Anterior cingulate cortex (tissue), 58 donors: Measurements from ENCODE around the gene FAM222A.

Source experiments
- DNase-seq, 58 donors: peaks; one replicate each; lab custom pipeline; 2025; lab: John Stamatoyannopoulos, UW

FAM222A gene

DNA sequence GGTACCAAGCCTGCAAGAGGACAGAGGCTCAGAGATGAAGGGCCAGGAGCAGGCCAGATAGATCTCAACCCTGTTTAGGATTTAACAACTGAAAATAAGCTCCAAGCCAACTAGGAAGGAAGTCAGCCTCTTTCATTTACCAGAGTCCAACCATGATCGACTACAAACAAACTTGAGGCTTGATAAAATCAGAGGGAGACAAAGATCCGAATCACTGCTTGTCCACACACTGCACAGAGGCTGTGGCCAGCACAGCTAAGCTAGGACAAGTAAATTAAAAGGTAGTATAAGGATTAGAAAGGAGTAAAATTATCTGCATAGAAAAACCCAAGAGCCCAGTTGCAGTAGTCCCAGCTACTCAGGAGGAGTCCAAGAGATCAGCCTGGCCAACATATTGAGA lies 40.3 kb downstream of the FAM222A start:
- DNase-seq, result no peak

DNA sequence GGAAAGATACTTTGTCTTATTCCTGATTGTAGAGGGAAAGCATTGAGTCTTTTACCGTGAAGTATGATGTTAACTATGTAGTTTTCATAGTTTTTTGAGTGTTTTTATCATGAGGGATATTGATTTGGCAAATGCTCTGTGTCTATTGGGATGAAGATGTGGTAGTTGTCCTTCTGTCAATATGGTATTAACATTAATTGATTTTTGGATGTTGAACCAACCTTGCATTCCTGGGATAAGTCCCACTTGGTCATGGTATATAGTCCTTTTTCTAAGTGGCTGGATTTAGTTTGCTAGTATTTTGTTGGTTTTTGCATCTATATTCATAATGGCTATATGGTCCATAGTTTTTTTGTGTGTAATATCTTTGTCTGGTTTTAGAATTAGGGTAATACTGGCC lies 42.8 kb downstream of the FAM222A start:
- DNase-seq, result no peak

DNA sequence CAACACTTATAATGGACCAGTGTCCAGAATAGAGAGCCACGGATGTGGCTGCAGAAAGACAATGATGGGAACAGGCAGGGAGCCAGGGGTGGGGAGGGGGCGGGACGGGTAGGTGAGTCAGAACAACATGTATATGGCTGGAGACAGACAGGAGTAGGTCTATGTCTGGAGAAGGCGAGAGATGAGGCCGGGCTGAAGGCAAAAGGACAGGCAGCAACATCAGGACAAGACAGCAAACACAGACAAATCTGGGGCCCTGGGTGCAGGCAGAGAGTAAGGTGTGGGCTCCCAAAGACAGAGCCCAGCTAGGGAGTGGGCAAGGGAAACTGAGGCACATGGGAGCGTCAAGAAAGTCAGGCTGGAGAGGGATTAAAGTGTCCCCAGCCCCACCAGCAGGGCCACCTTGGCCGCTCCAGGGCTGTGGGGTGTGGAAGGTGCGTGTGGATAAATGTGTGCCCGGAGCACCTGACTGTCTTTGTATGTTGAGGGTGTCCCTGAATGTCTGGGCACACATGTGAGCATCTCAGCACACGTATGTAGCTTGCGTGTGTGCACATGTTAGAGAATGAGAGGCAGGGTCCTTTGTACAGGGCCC lies 44.1 kb downstream of the FAM222A start:
- no peak for DNase-seq

DNA sequence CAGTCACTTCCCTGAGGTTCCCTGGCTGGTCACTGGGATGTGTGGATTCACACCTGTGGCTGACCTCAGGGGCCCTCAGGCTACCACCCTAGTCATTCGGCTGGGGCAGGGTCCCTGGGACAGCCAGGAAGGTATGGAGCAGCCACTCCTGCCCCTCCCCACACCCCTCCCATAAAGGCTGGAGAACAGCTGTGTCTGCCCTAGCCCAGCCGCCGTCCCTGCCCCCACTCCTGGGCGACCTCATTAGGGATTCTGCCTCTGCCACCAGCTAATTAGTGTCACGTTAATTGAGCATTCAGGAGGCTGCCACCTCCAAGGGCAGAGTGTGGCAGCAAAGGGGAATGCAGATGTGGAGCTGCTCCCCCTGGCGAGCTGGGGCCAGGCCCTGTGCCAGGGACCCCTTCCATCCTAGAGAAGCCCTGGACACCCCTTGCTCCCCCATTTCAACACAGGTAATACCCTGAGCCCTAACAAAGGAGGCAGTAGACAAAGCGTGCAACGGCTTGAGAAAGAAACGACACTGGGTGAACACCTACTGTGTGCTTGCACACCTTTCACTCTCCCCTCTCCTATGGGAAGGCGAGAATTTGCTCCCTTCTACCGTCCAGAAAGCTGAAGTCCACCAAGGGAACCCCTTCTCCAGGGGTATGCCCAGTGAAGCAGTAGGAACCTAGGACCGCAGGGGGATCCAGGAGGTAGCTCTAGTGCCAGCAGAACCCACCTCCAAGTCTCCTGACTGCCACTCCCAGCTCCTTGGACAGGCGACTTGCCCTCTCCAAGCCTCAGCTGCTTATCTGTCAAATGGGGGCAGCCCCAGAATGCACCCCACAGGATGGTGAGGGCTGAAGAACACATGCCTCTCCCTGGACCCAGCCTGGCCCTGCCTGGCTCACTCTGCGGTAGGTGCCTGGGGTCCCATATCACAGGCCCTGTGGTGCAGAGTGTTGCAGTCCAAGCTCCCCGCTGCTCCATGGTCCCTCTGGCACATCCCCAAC lies 45.1 kb downstream of the FAM222A start:
- no peak for DNase-seq

DNA sequence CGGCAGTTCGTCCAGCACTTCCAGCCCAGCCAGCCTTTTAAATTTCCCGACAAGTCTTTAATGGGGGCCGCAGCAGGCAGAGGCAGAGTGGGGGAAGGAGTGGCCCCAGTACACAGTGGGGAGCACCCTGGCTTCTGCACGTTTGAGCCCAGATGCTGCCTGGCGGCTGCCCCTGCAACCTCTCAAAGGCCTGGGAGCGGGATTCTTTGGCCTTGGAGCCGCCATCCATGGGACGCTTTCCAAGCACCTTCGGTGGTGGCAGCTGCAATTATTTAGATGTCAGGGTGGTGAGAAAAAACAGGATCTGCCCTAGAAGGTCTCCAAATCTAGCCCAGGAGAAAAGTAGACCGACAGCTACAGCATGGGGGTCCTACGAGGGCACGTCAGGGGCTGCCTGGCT lies 46.0 kb downstream of the FAM222A start:
- no peak for DNase-seq

DNA sequence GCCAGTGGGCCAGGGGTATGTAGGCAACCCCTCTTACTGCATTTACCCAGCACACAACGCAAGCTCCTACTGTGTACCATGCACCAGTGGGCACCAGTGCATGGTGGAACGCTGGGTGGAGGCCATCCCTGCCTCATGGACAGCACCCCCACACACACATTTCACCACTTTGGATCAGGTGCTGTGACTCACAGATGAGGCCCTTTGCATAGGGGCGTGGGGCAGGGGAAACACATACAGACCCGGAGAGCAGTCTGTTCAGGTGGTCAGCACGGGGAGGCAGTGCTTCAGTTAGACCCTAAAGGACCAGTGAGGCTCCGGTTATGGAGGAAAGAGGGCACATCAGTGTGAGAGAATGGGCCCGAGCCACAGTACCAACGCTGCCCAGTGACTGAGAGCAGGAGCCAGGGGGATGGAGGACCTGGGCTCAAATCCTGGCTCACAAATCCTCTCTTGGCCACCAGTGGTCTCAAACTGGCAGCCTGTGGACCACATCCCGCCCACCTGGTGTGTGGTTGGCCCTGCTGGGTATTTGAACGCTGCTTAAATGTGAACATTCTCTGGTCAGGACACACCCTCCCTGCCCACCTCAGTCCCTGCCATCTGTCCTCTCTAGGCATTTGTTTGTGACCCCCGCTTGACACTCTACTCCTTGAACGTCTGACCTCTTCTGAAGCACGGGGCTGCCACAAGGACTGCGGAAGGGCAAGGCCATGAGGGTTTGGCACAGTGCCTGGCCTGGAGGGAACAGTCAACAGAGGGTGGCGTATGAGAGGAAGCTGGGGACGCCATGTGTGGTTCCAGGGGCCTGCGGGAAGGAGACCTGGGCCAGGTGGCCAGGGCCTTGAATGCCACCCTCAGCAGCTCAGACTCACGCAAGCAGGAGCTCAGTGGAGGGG lies 46.7 kb downstream of the FAM222A start:
- DNase-seq, result peak in 2 of 58 donors; percentile 22 to 26

DNA sequence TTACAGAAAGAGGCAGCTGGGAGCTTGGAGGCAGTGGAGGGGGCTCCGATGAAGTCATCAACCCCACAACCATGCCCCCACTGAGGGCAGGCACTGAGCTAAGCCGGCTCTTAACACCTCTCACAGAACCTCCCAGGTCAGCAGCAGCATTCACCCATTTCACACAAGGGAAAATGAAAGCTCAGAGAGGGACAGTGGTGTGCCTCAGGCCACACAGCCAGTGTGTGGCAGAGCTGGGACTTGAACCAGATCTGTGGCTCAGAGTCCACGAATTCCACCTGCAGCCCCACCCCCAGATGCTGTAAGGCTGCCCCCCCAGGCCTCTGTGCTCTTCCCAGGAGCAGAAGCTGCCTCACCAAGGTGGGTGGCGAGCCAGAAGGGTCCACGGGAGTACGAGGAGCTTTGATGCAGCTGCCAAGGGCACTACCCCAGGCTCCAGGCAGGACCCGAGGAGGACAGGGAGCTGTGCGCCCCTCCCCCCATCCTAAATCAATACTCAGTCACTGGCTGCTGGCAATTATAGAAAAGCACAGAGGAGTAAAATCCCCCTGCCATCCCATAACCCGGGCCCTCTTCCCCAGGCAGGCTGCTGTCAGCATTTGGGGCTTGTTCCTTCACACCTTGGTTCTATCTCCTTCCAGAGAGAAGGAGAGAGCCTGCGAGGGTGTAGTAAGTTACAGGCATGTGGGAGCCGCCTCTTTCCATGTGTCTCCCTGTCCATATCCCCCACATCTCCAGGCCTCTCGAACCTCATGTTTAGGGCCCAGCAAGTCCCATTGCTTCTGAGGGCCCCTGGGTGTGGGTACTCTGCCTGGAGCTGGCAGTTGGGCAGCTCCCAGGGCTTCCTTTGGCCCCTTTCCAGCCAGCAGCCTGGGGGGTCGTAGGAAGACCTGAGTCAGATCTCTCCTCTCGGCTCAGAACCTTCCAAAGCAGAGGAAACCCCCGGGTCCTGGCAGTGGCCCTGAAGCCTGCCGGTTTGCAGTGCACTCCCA lies 47.6 kb downstream of the FAM222A start:
- DNase-seq, result no peak

DNA sequence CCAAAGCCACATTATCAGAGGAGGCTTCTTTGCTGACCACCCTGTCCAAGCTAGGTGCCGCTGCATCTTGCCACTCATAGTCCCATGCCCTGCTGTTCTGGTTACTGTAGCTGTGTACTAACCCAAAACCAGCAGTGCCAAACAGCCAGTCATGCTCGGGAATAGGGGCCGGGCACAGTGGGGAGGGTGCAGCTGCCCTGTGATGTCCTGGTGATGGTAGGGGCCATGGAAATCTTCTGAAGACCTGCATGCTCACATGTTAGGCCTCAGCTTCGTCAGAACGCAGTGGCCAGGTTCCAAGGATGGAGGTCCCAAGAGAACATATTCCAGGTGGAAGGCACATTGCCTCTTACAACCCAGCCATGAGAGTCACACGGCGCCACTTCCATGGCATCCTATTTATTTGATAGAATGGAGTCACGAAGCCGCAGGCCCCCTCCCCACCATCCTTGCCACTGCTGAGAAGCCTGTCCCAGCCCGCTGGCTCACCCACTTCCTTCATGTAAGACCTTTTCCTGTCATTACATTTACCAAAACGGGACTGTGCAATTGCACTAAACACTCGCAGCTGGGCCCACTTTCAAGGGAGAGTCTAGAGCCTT lies 48.5 kb downstream of the FAM222A start:
- DNase-seq, result no peak

DNA sequence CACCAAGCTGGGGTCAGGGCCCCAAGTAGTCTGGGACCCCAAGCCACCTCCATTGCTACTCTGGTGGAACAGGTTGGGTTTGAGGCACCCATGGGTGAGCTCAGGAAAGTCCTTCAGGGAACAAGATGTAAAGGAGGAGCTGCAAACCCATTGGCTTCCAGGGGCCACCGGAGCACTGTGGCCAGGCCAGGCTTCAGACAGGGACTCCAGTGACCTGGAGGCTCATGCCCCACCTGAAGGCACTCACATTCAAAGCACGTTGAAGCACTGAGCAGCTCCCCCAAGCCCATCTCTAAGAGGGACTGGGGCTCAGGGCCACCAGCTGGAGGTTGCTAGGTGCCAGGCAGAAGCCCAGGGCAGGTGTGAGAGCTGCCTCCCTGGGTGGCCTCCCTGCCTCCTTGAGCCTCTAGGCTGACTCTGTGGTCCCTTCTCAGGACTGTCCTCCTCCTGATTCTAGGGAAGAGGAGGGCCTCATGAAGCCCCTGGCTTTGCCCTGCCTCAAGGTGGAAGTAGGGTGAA lies 49.1 kb downstream of the FAM222A start:
- DNase-seq, result no peak

DNA sequence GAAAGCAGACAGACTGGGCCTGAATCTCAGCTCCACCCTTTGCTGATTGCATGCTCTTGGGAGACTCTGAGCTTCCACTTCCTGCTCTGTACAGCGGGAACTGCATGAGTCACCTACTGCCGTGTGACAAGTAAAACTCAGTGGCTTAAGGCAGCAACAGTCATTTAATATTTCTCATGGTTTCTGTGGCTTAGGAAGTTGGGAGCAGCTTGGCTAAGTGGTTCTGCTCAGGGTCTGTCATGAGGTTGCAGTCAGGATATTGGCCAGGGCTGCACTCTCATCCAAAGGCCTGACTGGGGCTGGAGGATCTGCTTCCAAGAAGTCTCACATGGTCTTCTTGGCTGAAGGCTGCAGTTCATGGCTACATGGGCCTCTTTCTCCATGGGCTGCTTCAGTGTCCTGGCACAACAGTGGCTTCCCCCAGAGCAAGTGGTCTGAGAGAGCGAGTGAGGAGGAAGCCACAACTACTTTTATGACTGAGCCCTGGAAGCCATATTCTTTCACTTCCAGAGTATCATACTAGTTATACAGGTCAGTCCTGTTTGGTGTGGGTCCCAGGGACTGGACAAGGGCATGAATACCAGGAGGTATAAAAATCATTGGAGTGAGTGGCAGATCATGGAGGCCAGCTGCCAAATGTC lies 49.7 kb downstream of the FAM222A start:
- no peak for DNase-seq

DNA sequence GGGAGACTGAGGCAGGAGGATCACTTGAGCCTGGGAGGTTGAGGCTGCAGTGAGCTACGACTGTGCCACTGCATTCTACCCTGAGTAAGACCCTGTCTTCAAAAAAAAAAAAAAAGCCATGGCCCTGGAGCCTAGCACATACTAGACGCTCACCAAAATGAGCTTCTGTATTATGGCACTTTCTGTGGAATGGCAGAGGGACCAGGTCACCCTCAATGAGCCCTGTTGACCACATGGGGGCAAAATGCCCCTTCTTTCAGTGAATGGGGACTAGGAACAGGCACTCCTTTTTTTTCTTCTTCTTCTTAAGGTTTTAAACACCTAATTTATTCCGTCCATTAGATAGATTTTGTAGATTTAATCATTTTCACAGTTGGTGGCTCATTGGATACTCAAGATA lies 50.5 kb downstream of the FAM222A start:
- no peak for DNase-seq

DNA sequence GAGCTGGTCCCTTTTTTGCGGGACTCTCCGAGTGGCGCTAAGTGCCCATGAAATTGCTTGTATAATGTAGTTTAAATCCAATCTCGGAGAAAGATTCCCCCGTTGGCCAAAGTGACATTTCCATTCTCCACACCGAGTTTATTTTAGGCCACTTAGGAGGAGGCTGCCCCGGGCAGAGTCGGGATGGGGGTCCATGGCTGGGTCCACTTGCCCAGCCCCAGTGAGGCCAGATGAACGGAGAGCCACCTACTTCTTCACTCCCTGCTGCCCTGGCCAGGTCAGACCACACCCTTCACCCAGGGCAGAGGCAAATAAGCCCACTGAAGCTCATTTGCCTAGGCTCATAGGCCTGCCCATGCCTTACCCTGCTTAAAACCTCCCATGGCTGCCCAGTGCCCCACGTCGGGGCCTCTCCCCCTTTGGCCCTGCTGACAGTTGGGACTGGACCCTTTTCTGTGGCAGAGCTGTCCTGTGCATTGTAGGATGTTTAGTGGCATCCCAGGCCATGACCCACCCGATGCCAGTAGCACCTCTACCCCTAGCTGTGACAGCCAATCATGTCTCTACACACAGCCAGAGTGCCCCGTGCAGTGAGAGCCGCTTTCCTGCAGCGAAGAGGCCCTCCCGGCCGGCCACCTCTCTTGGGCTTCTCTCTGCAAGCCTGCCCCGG lies 51.3 kb downstream of the FAM222A start:
- DNase-seq, result no peak

DNA sequence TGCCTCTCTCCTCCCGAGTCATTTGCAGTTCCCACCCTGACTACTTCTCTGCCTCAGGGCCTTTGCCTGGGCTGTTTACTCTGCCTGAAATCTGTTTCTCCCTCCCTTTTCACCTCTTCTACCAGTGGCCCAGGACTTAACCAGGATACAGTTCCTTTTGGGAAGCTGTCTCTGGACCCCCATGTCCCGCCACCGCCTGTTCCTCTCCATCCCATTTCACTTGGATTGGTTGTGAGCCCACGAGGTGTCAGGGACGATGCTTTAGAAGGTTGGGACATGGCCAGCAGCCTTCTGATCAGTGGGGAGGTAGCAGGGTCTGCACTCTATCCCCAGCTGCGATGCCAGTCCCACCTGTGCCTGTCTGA lies 51.8 kb downstream of the FAM222A start:
- no peak for DNase-seq

DNA sequence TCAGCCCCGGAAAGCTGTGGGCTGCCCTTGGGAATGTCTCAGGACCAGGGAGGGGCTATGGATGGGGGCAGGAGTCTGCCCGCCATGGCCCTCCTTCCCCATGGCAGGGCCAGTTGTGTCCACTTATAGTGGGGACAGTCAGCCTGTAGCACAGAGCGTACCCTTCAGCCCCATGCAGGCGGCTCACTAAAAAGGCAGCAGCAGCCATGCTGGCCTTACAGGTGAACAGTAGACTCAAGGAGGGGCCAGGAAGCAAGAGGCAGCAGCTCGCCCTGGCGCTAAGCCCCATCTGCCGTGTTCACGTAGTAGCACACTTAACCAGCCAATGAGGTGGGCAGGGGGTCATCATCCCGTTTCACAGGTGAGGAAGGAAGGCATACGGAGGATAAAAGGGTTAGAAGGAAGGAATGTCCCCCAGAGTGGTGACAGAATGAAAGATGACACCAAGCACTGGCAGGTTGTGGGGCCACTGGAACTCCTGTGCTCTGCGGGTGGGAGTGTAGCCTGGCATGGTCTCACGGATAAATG lies 52.7 kb downstream of the FAM222A start:
- DNase-seq, result no peak

DNA sequence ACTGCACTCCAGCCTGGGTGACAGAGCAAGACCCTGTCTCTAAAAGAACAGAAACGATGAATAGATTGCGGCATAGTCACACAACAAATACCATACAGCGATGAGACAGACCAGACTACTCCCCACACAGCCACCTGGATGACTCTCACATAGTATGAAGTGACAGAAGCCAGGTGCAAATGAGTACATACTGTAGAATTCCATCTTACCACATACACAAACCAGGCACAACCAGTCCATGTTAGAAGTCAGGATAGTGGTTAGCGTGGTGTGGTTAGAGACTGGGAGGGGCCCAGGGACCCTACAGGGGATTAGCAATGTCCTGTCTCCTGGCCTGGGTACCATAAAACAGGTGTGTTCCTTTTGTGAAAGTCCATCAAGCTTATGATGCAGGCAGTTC lies 53.8 kb downstream of the FAM222A start:
- no peak for DNase-seq

DNA sequence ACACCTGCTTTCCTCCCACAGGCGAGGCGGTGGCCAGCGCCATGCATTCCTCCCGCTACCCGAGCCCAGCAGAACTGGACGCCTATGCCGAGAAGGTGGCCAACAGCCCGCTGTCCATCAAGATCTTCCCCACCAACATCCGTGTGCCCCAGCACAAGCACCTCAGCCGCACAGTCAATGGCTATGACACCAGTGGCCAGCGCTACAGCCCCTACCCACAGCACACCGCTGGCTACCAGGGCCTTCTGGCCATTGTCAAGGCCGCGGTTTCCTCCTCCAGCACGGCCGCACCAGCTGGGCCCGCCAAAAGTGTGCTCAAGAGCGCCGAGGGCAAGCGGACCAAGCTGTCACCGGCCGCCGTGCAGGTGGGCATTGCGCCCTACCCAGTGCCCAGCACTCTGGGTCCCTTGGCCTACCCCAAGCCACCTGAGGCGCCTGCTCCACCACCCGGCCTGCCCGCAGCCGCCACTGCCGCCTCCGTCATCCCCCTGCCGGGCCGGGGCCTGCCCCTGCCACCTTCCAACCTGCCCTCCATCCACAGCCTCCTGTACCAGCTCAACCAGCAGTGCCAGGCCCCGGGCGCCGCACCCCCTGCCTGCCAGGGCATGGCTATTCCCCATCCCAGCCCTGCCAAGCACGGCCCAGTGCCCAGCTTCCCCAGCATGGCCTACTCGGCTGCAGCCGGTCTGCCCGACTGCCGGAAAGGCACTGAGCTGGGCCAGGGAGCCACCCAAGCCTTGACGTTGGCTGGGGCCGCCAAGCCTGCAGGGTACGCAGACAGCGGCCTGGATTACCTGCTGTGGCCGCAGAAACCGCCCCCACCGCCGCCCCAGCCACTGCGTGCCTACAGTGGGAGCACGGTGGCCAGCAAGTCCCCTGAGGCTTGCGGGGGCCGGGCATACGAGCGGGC lies 54.6 kb downstream of the FAM222A start:
- peak in 5 of 58 donors; percentile 8 to 21 (median 14) for DNase-seq
